ENCODE data around the gene CEL.

CEL gene

GRCh38 chr9:133112663-133113026, 50.9 kb downstream of the CEL start:
- peaks cover 27% of the 10 kb centered on the region for H3K4me1 Mint-ChIP-seq
- TF ChIP-seq CTCF (IDR thresholded peaks at IDR 0.05; ENCODE audit: unreplicated experiment in 3 of 3) = no peak
- H3K27me3 Mint-ChIP-seq (ENCODE audit: low read depth) = no peaks in the 10 kb centered on the region
- no peak overlapping the region for H3K4me3 Mint-ChIP-seq
- H3K9me3 Mint-ChIP-seq = no peaks in the 10 kb centered on the region
- H3K27ac Mint-ChIP-seq = no peak overlapping the region
- H3K36me3 Mint-ChIP-seq (ENCODE audit: low read depth) = peaks cover 9% of the 10 kb centered on the region

- H3K4me3 Mint-ChIP-seq = no peak overlapping the region
- H3K27me3 Mint-ChIP-seq (ENCODE audit: low read depth) = no peaks in the 10 kb centered on the region
- no peak for TF ChIP-seq CTCF (IDR thresholded peaks at IDR 0.05; ENCODE audit: unreplicated experiment in 3 of 3)
- peaks cover 34% of the 10 kb centered on the region for H3K4me1 Mint-ChIP-seq
- no peaks in the 10 kb centered on the region for H3K9me3 Mint-ChIP-seq
- peaks cover 9% of the 10 kb centered on the region for H3K36me3 Mint-ChIP-seq (ENCODE audit: low read depth)
- peak overlapping the region; percentile 8 to 66 (median 37) for H3K27ac Mint-ChIP-seq
Measured at GRCh38 chr9:133113163-133113948, 51.6 kb downstream of the CEL start.

- TF ChIP-seq CTCF (IDR thresholded peaks at IDR 0.05; ENCODE audit: unreplicated experiment in 3 of 3) = no peak
- Mint-ChIP-seq H3K27me3 (ENCODE audit: low read depth) (peaks cover 3% of the 10 kb centered on the region), H3K36me3 (ENCODE audit: low read depth) (peaks cover 9% of the 10 kb centered on the region), H3K4me1 (peaks cover 43% of the 10 kb centered on the region), H3K9me3 (no peaks in the 10 kb centered on the region), H3K4me3 (no peak overlapping the region), H3K27ac (peak overlapping the region; percentile 37 to 66 (median 49))
Measured at GRCh38 chr9:133113949-133114885, 52.4 kb downstream of the CEL start.

GRCh38 chr9:133114886-133115603, 53.3 kb downstream of the CEL start:
- no peak for TF ChIP-seq CTCF (IDR thresholded peaks at IDR 0.05; ENCODE audit: unreplicated experiment in 3 of 3)
- peaks cover 3% of the 10 kb centered on the region for H3K36me3 Mint-ChIP-seq (ENCODE audit: low read depth)
- H3K27ac Mint-ChIP-seq = no peak overlapping the region
- peaks cover 3% of the 10 kb centered on the region for H3K27me3 Mint-ChIP-seq (ENCODE audit: low read depth)
- H3K4me3 Mint-ChIP-seq = no peak overlapping the region
- no peaks in the 10 kb centered on the region for H3K9me3 Mint-ChIP-seq
- H3K4me1 Mint-ChIP-seq = peaks cover 50% of the 10 kb centered on the region

GRCh38 chr9:133115604-133116345, 54.0 kb downstream of the CEL start:
- Mint-ChIP-seq H3K4me3 (no peak overlapping the region), H3K36me3 (ENCODE audit: low read depth) (no peaks in the 10 kb centered on the region), H3K9me3 (no peaks in the 10 kb centered on the region), H3K27me3 (ENCODE audit: low read depth) (peaks cover 3% of the 10 kb centered on the region), H3K27ac (no peak overlapping the region), H3K4me1 (peaks cover 50% of the 10 kb centered on the region)
- TF ChIP-seq CTCF (IDR thresholded peaks at IDR 0.05; ENCODE audit: unreplicated experiment in 3 of 3) = no peak
